ENCODE results near the gene DIRAS1. TPM values are rescaled to one million over a fixed set of nuclear protein-coding genes. Genes with fewer than 3 reads are reported as not detected.

DIRAS1 gene
- total and polyA plus RNA-seq, 2 experiments from 2014 or later: 2.6 to 4.9 TPM

DNA sequence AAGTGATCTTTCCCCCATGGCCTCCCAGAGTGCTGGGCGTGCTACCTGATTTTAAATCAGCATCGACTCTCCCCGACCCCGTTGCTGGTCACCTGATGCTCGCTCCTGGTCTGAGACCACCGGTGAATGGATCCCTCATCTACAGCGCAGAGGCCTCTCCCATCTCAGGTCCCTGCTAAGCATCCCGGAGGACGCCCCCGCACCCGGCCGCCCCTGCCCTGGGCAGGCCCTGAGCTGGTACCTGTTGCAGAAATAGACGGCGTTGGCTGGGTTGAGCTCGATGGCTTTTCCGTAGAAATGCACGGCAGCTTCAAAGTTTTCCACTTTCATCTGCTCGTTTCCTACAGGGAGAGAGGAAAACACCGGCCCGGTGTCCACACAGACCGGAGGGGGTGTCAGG lies 43.8 kb upstream of the DIRAS1 start:
- H3K9ac ChIP-seq: no peak overlapping the region
- no peaks in the 10 kb centered on the region for H4K20me1 ChIP-seq (ENCODE audit: insufficient read depth)
- TF ChIP-seq EZH2phosphoT487 (IDR thresholded peaks at IDR 0.05; ENCODE audit: insufficient read depth, low read depth) (no peak), EZH2 (IDR thresholded peaks at IDR 0.05; ENCODE audit: insufficient read depth, poor library complexity, severe bottlenecking) (no peak)
- WGBS, 2 experiments (ENCODE audit: low coverage in 1 of 2, low lambda C conversion rate in 2 of 2, missing lambda C conversion rate in 2 of 2): 93 to 96% methylated on average over 21 of the region's 21 CpGs
- H3K4me3 ChIP-seq: no peak overlapping the region
- H3K4me2 ChIP-seq (ENCODE audit: unreplicated experiment): no peak overlapping the region
- H2AFZ ChIP-seq: no peak overlapping the region
- H3K4me1 ChIP-seq (ENCODE audit: insufficient read depth): no peaks in the 10 kb centered on the region
- H3K79me2 ChIP-seq (ENCODE audit: insufficient read depth): peaks cover 21% of the 10 kb centered on the region
- H3F3A ChIP-seq (ENCODE audit: insufficient read depth): no peaks in the 10 kb centered on the region
- H3K9me2 ChIP-seq (ENCODE audit: insufficient read depth): no peaks in the 10 kb centered on the region
- H3K9me3 ChIP-seq (ENCODE audit: low read depth): no peaks in the 10 kb centered on the region
- no peak overlapping the region for H3K27ac ChIP-seq
- no peaks in the 10 kb centered on the region for H3K27me3 ChIP-seq (replicated peaks; ENCODE audit: insufficient read depth)
- in situ Hi-C loops (cut with MboI): no loop called here
- no peak for DNase-seq
- peaks cover 4% of the 10 kb centered on the region; the same call in 1 of the 2 replicates for H3K36me3 ChIP-seq (ENCODE audit: low read depth)

GRCh38 chr19:2763687-2764086 lies 42.5 kb upstream of the DIRAS1 start:
- TF ChIP-seq EZH2phosphoT487 (IDR thresholded peaks at IDR 0.05; ENCODE audit: insufficient read depth, low read depth) (no peak), EZH2 (IDR thresholded peaks at IDR 0.05; ENCODE audit: insufficient read depth, poor library complexity, severe bottlenecking) (no peak)
- DNase-seq: no peak
- Histone ChIP-seq H3K9me3 (ENCODE audit: low read depth) (no peaks in the 10 kb centered on the region), H3K79me2 (ENCODE audit: insufficient read depth) (peaks cover 11% of the 10 kb centered on the region), H3K4me2 (ENCODE audit: unreplicated experiment) (no peak overlapping the region), H3K4me3 (no peak overlapping the region), H2AFZ (no peak overlapping the region), H4K20me1 (ENCODE audit: insufficient read depth) (no peaks in the 10 kb centered on the region), H3F3A (ENCODE audit: insufficient read depth) (no peaks in the 10 kb centered on the region), H3K27ac (no peak overlapping the region), H3K9ac (no peak overlapping the region), H3K27me3 (replicated peaks; ENCODE audit: insufficient read depth) (no peaks in the 10 kb centered on the region), H3K9me2 (ENCODE audit: insufficient read depth) (no peaks in the 10 kb centered on the region), H3K4me1 (ENCODE audit: insufficient read depth) (no peaks in the 10 kb centered on the region), H3K36me3 (ENCODE audit: low read depth) (peaks cover 4% of the 10 kb centered on the region; the same call in 1 of the 2 replicates)
- in situ Hi-C loops (cut with MboI): no loop called here
- 97 to 98% methylated on average over 12 of the region's 12 CpGs for WGBS, 2 experiments (ENCODE audit: low coverage in 1 of 2, low lambda C conversion rate in 2 of 2, missing lambda C conversion rate in 2 of 2)

GRCh38 chr19:2762783-2763496 lies 41.8 kb upstream of the DIRAS1 start:
- in situ Hi-C loops (cut with MboI): no loop called here
- no peak for TF ChIP-seq EZH2 (IDR thresholded peaks at IDR 0.05; ENCODE audit: insufficient read depth, poor library complexity, severe bottlenecking)
- no peak for TF ChIP-seq EZH2phosphoT487 (IDR thresholded peaks at IDR 0.05; ENCODE audit: insufficient read depth, low read depth)
- H2AFZ ChIP-seq: no peak overlapping the region
- no peaks in the 10 kb centered on the region for H3F3A ChIP-seq (ENCODE audit: insufficient read depth)
- no peaks in the 10 kb centered on the region for H3K9me2 ChIP-seq (ENCODE audit: insufficient read depth)
- H3K9ac ChIP-seq: no peak overlapping the region
- no peak for DNase-seq
- H3K27me3 ChIP-seq (replicated peaks; ENCODE audit: insufficient read depth): no peaks in the 10 kb centered on the region
- H3K27ac ChIP-seq: no peak overlapping the region
- no peaks in the 10 kb centered on the region for H4K20me1 ChIP-seq (ENCODE audit: insufficient read depth)
- peaks cover 3% of the 10 kb centered on the region; the same call in 1 of the 2 replicates for H3K79me2 ChIP-seq (ENCODE audit: insufficient read depth)
- no peaks in the 10 kb centered on the region for H3K4me1 ChIP-seq (ENCODE audit: insufficient read depth)
- no peaks in the 10 kb centered on the region for H3K9me3 ChIP-seq (ENCODE audit: low read depth)
- H3K4me3 ChIP-seq: no peak overlapping the region
- H3K36me3 ChIP-seq (ENCODE audit: low read depth): peaks cover 4% of the 10 kb centered on the region; the same call in 1 of the 2 replicates
- H3K4me2 ChIP-seq (ENCODE audit: unreplicated experiment): no peak overlapping the region
- WGBS, 2 experiments (ENCODE audit: low coverage in 1 of 2, low lambda C conversion rate in 2 of 2, missing lambda C conversion rate in 2 of 2): 92 to 99% methylated on average over 20 to 22 of the region's 23 CpGs

DNA sequence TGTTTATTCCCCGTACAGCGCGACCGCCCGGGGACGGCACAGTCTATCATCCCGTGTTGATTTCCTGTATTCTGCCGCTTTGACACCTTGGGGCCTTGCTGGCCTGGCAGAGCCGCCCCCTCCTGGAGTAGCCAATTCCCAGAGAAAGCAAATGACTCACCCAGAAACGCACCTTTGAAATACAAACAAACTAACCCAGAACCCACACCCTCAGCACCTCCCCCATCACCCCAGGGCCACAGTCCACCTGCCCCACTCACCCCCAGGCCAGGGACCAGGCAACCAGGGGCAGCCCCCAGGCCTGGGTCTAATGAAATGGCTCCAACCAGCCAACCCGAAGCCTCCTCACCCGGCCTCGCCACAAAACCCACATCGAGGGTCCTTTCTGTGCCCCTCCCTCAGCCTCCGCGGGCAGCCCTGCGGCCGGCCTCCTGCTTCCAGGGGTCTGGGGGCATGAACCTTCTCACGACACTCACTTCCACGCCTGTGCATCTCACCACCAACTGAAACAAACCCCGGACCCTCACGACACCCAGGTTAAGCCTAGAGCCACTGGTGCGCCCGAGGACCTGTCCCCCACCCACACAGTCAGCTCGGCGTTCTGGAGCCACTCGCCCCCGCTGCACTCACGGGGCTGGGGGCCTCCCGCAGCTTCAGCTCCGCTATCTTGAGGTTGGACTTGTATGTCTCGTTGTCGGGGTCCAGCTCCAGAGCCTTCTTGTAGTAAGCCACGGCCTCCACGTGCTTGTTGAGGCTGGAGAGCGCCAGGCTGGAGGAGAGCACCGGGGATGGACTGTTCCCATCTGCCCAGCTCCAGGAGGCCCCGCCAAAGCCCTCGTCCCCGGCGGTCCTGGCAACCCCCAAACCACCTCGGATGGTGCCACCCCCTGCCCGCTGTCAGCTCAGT lies 41.0 kb upstream of the DIRAS1 start:
- Histone ChIP-seq H3K27ac (no peak overlapping the region), H3K4me1 (ENCODE audit: insufficient read depth) (no peaks in the 10 kb centered on the region), H3K9ac (no peak overlapping the region), H3K9me2 (ENCODE audit: insufficient read depth) (no peaks in the 10 kb centered on the region), H3K36me3 (ENCODE audit: low read depth) (peaks cover 4% of the 10 kb centered on the region; the same call in 1 of the 2 replicates), H3K27me3 (replicated peaks; ENCODE audit: insufficient read depth) (no peaks in the 10 kb centered on the region), H4K20me1 (ENCODE audit: insufficient read depth) (no peaks in the 10 kb centered on the region), H3K9me3 (ENCODE audit: low read depth) (no peaks in the 10 kb centered on the region), H2AFZ (no peak overlapping the region), H3K79me2 (ENCODE audit: insufficient read depth) (no peaks in the 10 kb centered on the region), H3K4me3 (no peak overlapping the region), H3K4me2 (ENCODE audit: unreplicated experiment) (no peak overlapping the region), H3F3A (ENCODE audit: insufficient read depth) (no peaks in the 10 kb centered on the region)
- TF ChIP-seq EZH2 (IDR thresholded peaks at IDR 0.05; ENCODE audit: insufficient read depth, poor library complexity, severe bottlenecking) (no peak), EZH2phosphoT487 (IDR thresholded peaks at IDR 0.05; ENCODE audit: insufficient read depth, low read depth) (no peak)
- no peak for DNase-seq
- in situ Hi-C loops (cut with MboI): no loop called here
- WGBS, 2 experiments (ENCODE audit: low coverage in 1 of 2, low lambda C conversion rate in 2 of 2, missing lambda C conversion rate in 2 of 2): 94 to 96% methylated on average over 37 to 43 of the region's 43 CpGs
